Measurements from ENCODE around the gene DLK2.

DLK2 gene

GRCh38 chr6:43475516-43475915, 20.2 kb upstream of the DLK2 start:
- no peak for TF ChIP-seq CTCF (IDR thresholded peaks at IDR 0.05; ENCODE audit: low read depth, low read length, missing control alignments)
- no peak overlapping the region for H3K4me3 ChIP-seq (replicated peaks; ENCODE audit: low read depth, low read length)
- DNase-seq (ENCODE audit: extremely low read depth, low read depth), result no peak

GRCh38 chr6:43472515-43472914, 17.2 kb upstream of the DLK2 start:
- H3K4me3 ChIP-seq (replicated peaks; ENCODE audit: low read depth, low read length), result no peak overlapping the region
- TF ChIP-seq CTCF (IDR thresholded peaks at IDR 0.05; ENCODE audit: low read depth, low read length, missing control alignments), result no peak
- no peak for DNase-seq (ENCODE audit: extremely low read depth, low read depth)

- no peak for TF ChIP-seq CTCF (IDR thresholded peaks at IDR 0.05; ENCODE audit: low read depth, low read length, missing control alignments)
- no peak for DNase-seq (ENCODE audit: extremely low read depth, low read depth)
- H3K4me3 ChIP-seq (replicated peaks; ENCODE audit: low read depth, low read length), result no peak overlapping the region
These were observed 16.1 kb upstream of the DLK2 start for GRCh38 chr6:43471399-43471798.

GRCh38 chr6:43469947-43470346, 14.6 kb upstream of the DLK2 start:
- DNase-seq (ENCODE audit: extremely low read depth, low read depth), result no peak
- H3K4me3 ChIP-seq (replicated peaks; ENCODE audit: low read depth, low read length), result no peak overlapping the region
- no peak for TF ChIP-seq CTCF (IDR thresholded peaks at IDR 0.05; ENCODE audit: low read depth, low read length, missing control alignments)

- no peak overlapping the region for H3K4me3 ChIP-seq (replicated peaks; ENCODE audit: low read depth, low read length)
- no peak for DNase-seq (ENCODE audit: extremely low read depth, low read depth)
- no peak for TF ChIP-seq CTCF (IDR thresholded peaks at IDR 0.05; ENCODE audit: low read depth, low read length, missing control alignments)
These were observed 13.7 kb upstream of the DLK2 start for GRCh38 chr6:43468748-43469681.

GRCh38 chr6:43468240-43468639, 12.9 kb upstream of the DLK2 start:
- H3K4me3 ChIP-seq (replicated peaks; ENCODE audit: low read depth, low read length), result no peak overlapping the region
- no peak for TF ChIP-seq CTCF (IDR thresholded peaks at IDR 0.05; ENCODE audit: low read depth, low read length, missing control alignments)
- DNase-seq (ENCODE audit: extremely low read depth, low read depth), result no peak
